ENCODE data around the gene ZNF678.
A peak's percentile ranks its signal among the peaks of the same experiment; 100 is the strongest.

Gene ZNF678

GRCh38 chr1:227563324-227564201 lies at the start of gene ZNF678:
ZNF678 (plus strand) TSS chr1:227563556; CDS start chr1:227650992, 87,436 bp downstream.
- TF ChIP-seq, protein P1, sequence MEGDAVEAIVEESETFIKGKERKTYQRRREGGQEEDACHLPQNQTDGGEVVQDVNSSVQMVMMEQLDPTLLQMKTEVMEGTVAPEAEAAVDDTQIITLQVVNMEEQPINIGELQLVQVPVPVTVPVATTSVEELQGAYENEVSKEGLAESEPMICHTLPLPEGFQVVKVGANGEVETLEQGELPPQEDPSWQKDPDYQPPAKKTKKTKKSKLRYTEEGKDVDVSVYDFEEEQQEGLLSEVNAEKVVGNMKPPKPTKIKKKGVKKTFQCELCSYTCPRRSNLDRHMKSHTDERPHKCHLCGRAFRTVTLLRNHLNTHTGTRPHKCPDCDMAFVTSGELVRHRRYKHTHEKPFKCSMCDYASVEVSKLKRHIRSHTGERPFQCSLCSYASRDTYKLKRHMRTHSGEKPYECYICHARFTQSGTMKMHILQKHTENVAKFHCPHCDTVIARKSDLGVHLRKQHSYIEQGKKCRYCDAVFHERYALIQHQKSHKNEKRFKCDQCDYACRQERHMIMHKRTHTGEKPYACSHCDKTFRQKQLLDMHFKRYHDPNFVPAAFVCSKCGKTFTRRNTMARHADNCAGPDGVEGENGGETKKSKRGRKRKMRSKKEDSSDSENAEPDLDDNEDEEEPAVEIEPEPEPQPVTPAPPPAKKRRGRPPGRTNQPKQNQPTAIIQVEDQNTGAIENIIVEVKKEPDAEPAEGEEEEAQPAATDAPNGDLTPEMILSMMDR (IDR thresholded peaks at IDR 0.05; ENCODE audit: low read depth, low read length): no peak
- DNase-seq (ENCODE audit: extremely low read depth, low read depth): peak; percentile 76

GRCh38 chr1:227518876-227519275 lies 44.5 kb upstream of the ZNF678 start:
- TF ChIP-seq, protein P1 (IDR thresholded peaks at IDR 0.05; ENCODE audit: low read depth, low read length): no peak
- DNase-seq (ENCODE audit: extremely low read depth, low read depth): no peak

DNA sequence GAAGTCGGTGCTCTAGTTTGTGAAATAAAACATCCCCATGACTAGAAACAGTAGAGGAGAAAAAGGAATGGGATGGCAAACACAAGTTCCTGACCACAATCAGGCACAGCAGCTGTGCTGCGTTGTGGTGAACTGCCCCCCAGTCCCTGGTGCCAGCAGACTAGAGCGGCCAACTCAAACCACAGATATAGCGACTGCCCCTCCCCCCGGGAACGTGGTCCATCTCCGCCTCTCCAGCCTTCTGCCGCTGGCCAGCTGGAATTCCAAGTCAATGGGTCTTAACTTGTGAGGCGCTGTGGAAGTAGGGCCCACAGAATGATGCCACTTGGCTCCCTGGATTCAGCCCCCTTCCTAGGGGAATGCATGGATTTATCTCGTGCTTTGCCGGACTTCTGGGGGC lies 41.6 kb upstream of the ZNF678 start:
- TF ChIP-seq, protein P1 (IDR thresholded peaks at IDR 0.05; ENCODE audit: low read depth, low read length): no peak
- DNase-seq (ENCODE audit: extremely low read depth, low read depth): no peak

DNA sequence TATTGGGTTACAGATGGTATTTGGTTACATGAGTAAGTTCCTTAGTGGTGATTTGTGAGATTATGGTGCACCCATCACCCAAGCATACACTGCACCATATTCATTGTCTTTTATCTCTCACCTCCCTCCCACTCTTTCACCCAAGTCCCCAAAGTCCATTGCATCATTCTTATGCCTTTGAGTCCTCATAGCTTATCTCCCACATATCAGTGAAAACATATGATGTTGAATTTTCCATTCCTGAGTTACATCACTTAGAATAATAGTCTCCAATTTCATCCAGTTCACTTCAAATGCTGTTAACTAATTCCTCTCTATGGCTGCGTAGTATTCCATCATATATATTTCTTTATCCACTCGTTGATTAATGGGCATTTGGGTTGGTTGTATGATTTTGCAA lies 36.8 kb upstream of the ZNF678 start:
- TF ChIP-seq, protein P1 (IDR thresholded peaks at IDR 0.05; ENCODE audit: low read depth, low read length): no peak
- DNase-seq (ENCODE audit: extremely low read depth, low read depth): no peak

DNA sequence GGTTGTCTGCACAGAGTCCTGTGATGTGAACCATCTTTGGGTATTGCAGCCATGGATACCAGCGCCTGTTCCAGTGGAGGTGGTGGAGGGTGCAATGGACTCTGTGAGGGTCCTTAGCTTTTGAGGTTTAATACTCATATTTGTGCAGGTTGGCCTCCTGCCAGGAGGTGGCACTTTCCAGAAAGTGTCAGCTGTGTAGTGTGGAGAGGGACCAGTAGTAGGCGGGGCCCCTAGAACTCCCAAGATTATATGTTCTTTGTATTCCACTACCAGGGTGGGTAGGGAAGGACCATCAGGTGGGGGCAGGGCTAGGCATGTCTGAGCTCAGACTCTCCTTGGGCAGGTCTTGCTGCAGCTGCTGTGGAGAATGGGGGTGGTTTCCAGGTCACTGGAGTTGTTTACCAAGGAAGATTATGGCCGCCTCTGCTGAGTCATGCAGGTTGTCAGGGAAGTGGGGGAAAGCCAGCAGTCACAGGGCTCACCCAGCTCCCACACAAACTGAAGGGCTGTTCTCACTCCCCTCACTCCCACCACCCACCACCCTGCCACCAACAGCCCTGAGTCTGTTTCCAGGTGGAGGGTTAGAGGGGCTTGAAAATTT lies 31.2 kb upstream of the ZNF678 start:
- TF ChIP-seq, protein P1 (IDR thresholded peaks at IDR 0.05; ENCODE audit: low read depth, low read length): no peak
- DNase-seq (ENCODE audit: extremely low read depth, low read depth): no peak

- TF ChIP-seq, protein P1 (IDR thresholded peaks at IDR 0.05; ENCODE audit: low read depth, low read length): no peak
- DNase-seq (ENCODE audit: extremely low read depth, low read depth): no peak
Measured at GRCh38 chr1:227540170-227541098, 22.9 kb upstream of the ZNF678 start.

Data from AG09319 (cell line).